Measurements from ENCODE around the gene CCN2. TPM values are rescaled to one million over a fixed set of nuclear protein-coding genes. Genes with fewer than 3 reads are reported as not detected.

CCN2 gene
- total and polyA plus RNA-seq, 2 of the 8 experiments (the other 6 are each of a cell fraction or from before 2014, with no cell fraction given): 25.0 to 107 TPM

DNA sequence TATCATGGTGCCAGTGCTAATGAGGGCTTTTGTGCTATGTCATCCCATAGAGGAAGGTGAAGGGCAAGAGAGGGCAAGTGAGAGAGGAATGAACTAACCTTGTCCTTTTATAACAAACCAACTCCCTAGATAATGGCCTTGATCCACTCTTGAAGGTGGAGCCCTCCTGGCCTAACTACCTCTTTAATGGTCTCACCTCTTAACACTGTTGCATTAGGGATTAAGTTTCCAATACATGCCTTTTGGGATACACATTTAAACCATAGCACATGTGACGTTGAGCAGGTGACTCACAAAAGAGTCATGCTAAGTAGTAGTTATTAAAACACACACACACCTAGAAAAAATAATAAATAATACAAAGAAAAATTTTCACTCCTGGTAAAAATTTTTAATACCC, 36.9 kb downstream of the CCN2 start:
- Histone ChIP-seq H3K4me1 (replicated peaks in 1 of 4; ENCODE audit: control insufficient read depth in 3 of 4, insufficient read depth in 4 of 4, low read length in 3 of 4) (no peaks in the 10 kb centered on the region), H2BK5ac (ENCODE audit: low read depth, low read length) (no peak overlapping the region), H2BK120ac (replicated peaks; ENCODE audit: low read depth, low read length) (no peak overlapping the region), H3K79me2 (ENCODE audit: control insufficient read depth in 1 of 2, insufficient read depth in 2 of 2, low read length in 2 of 2) (peaks cover 0 to 20% of the 10 kb centered on the region in 2 experiments; a peak in 2 of 4 replicates), H2BK12ac (ENCODE audit: low read depth, low read length) (no peak overlapping the region), H3K56ac (replicated peaks; ENCODE audit: insufficient read length, low read depth, low read length) (no peak overlapping the region), H3K4me2 (ENCODE audit: insufficient read depth in 1 of 2, low read depth in 2 of 2, low read length in 2 of 2) (no peak overlapping the region), H2AFZ (ENCODE audit: low read length) (no peak overlapping the region), H3K18ac (ENCODE audit: extremely low read depth, low read length) (no peak overlapping the region), H3K4me3 (ENCODE audit: extremely low read depth in 1 of 4, insufficient read depth in 2 of 4, low read depth in 3 of 4, low read length in 4 of 4) (no peak overlapping the region), H3K14ac (ENCODE audit: insufficient read length) (no peak overlapping the region), H2BK20ac (ENCODE audit: low read length) (no peak overlapping the region), H3K9me3 (ENCODE audit: insufficient read depth in 2 of 2, low read depth in 1 of 2, low read length in 1 of 2) (peaks cover 25 to 32% of the 10 kb centered on the region in 2 experiments), H3K23me2 (ENCODE audit: low read depth, low read length) (no peaks in the 10 kb centered on the region), H3K9ac (replicated peaks in 1 of 4; ENCODE audit: extremely low read depth in 1 of 4, low read depth in 3 of 4, low read length in 3 of 4) (no peak overlapping the region), H3K27me3 (replicated peaks in 1 of 4; ENCODE audit: control insufficient read depth in 3 of 4, extremely low read depth in 1 of 4, insufficient read depth in 3 of 4, low read length in 3 of 4) (no peaks in the 10 kb centered on the region), H2BK15ac (ENCODE audit: low read length) (no peak overlapping the region), H4K20me1 (replicated peaks in 1 of 2; ENCODE audit: control insufficient read depth in 1 of 2, insufficient read depth in 2 of 2, low read length in 2 of 2) (peaks cover 0 to 5% of the 10 kb centered on the region in 2 experiments), H4K91ac (replicated peaks; ENCODE audit: insufficient read length, low read length) (no peak overlapping the region), H3K36me3 (ENCODE audit: control insufficient read depth in 2 of 4, insufficient read depth in 4 of 4, low read length in 3 of 4) (peaks cover 5 to 97% (median 66%) of the 10 kb centered on the region in 4 experiments), H4K8ac (ENCODE audit: extremely low read depth, insufficient read depth, low read length) (no peak overlapping the region), H3K27ac (ENCODE audit: low read depth, low read length) (no peak overlapping the region), H4K5ac (ENCODE audit: insufficient read length, low read depth, low read length) (no peak overlapping the region), H2AK5ac (ENCODE audit: low read depth, low read length) (no peak overlapping the region), H3K79me1 (ENCODE audit: low read depth, low read length) (no peaks in the 10 kb centered on the region), H3K4ac (replicated peaks; ENCODE audit: insufficient read length, low read depth, low read length) (no peak overlapping the region), H3K23ac (ENCODE audit: insufficient read length) (no peak overlapping the region)
- DNase-seq (ENCODE audit: low read depth in 1 of 2, low spot score in 2 of 2) (no peak), FAIRE-seq (no peak)
- 95% methylated on average over 1 of the region's 1 CpG; no CpG with 5 or more reads in 1 of the 2 experiments for WGBS, 2 experiments (ENCODE audit: extremely low coverage in 1 of 2, insufficient coverage in 1 of 2, insufficient read length in 1 of 2, insufficient replicate concordance in 2 of 2, low coverage in 1 of 2, low lambda C conversion rate in 2 of 2, missing lambda C conversion rate in 1 of 2)
- CTCF ChIA-PET (ENCODE audit: partially characterized antibody): interaction anchor here (0.6 to 5.8 kb wide), 20 partner anchors 8 to 446 kb away, joined by 3 to 72 read pairs (median 4); no protein-coding TSS in a partner anchor
- POLR2A ChIA-PET (ENCODE audit: partially characterized antibody): interaction anchor here (1.2 to 1.7 kb wide), 3 partner anchors 11 to 100 kb away, joined by 3 to 6 read pairs (median 5); partner anchors contain the start of gene CCN2
- no peak for TF ChIP-seq HDAC6 (IDR thresholded peaks at IDR 0.05; ENCODE audit: low read depth, low read length)
- no peak for TF ChIP-seq EGR1 (IDR thresholded peaks at IDR 0.05; ENCODE audit: borderline replicate concordance, low read depth, low read length)
- TF ChIP-seq POLR2AphosphoS5 (IDR thresholded peaks at IDR 0.05; ENCODE audit: low read depth, low read length): peak; percentile 47
- no peak for TF ChIP-seq RXRA (IDR thresholded peaks at IDR 0.05; ENCODE audit: insufficient read depth, low read depth, low read length)
- TF ChIP-seq POLR2A (IDR thresholded peaks at IDR 0.05; ENCODE audit: control extremely low read depth in 1 of 2, low read depth in 2 of 2, low read length in 2 of 2): 0 out of 3 replicates have a peak, but pooled peaks of 1 of the 2 experiments have one; percentile 26
- TF ChIP-seq, protein P1, sequence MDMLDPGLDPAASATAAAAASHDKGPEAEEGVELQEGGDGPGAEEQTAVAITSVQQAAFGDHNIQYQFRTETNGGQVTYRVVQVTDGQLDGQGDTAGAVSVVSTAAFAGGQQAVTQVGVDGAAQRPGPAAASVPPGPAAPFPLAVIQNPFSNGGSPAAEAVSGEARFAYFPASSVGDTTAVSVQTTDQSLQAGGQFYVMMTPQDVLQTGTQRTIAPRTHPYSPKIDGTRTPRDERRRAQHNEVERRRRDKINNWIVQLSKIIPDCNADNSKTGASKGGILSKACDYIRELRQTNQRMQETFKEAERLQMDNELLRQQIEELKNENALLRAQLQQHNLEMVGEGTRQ (IDR thresholded peaks at IDR 0.05; ENCODE audit: low read length): no peak
- no peak for TF ChIP-seq HDAC2 (IDR thresholded peaks at IDR 0.05; ENCODE audit: borderline replicate concordance in 1 of 2, low read depth in 2 of 2, low read length in 2 of 2)
